Right atrium auricular region (tissue), 2 donors: Measurements from ENCODE around the gene BHLHA15. TPM values are rescaled to one million over a fixed set of nuclear protein-coding genes. Genes with fewer than 3 reads are reported as not detected.

Source experiments
- DNase-seq: peaks from one replicate; pipeline ENCODE4 v3.0.0-alpha.2; 2019; ENCODE audit warnings: low spot score
- H3K27ac ChIP-seq, 2 donors: fragments of 200-600 bp; sonication (generic); 1 replicate in 1 of 2; 2 replicates in 1 of 2; pipeline ENCODE4 v1.5.1; 2016 to 2019
- H3K27me3 ChIP-seq, 2 donors: fragments of 200-600 bp; sonication (generic); one replicate each; pipeline versions ENCODE4 v1.5.1 to v1.6.0; 2017 to 2019
- H3K36me3 ChIP-seq: fragments of 200-600 bp; sonication (generic); one replicate; pipeline ENCODE4 v1.5.1; 2016
- H3K4me1 ChIP-seq, 2 donors: fragments of 200-600 bp; sonication (generic); one replicate each; pipeline versions ENCODE4 v1.5.1 to v1.6.0; 2017 to 2019
- H3K4me3 ChIP-seq, 2 donors: fragments of 200-600 bp; sonication (generic); 1 replicate in 1 of 2; 2 replicates in 1 of 2; pipeline ENCODE4 v1.5.1; 2017 to 2019; ENCODE audit warnings: mild to moderate bottlenecking in 1 of 2, moderate library complexity in 1 of 2
- H3K9me3 ChIP-seq, 2 donors: fragments of 200-600 bp; sonication (generic); one replicate each; pipeline ENCODE4 v1.5.1; 2019
- total RNA-seq, 2 donors: library from RNA; depleted of rRNA; stranded (reverse); fragments of >200 nt; gene quantifications; one replicate each; pipeline ENCODE4 v1.1.0, GENCODE V29; 2016
- TF ChIP-seq, protein P1 (sequence below), 2 donors: fragments of 200-600 bp; sonication (generic); IDR thresholded peaks; one replicate each; pipeline ENCODE4 v1.5.1; 2019; ENCODE audit warnings: antibody characterized with exemption in 2 of 2

BHLHA15 gene
- under 1 TPM in 1 of 2 donors, not detected in 1; 0.83 TPM for total RNA-seq

DNA sequence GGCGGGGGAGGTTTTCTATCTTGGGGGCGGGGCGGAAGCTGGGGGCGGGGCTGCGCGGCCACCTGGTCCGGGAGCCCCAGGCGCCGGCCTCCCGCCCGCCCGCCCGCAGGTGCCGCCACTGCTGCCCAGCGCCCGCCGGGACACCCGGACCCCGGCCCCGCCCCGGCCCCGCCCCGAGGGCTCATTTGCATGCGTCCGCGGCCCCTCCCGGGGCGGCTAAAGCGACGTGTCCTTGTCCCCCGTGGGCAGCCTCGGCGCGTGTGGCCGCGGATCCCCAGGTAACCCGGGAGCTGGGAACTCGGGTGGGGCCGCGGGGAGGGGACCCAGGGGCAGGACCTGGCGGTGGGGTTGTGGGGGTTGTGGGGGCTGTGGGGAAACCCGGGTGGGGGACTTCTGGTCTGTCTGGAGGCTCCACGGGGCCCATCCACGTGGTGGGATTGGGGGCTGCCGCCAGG is at the start of gene BHLHA15:
Gene BHLHA15, plus strand, starts transcription at position 219 of the 455 bp plus-strand sequence. CDS start 871 bp downstream, outside the sequence.
- H3K9me3 ChIP-seq: no peaks in the 10 kb centered on the region
- H3K4me1 ChIP-seq: peaks cover 0 to 10% of the 10 kb centered on the region in 2 donors
- no peaks in the 10 kb centered on the region for H3K27me3 ChIP-seq
- TF ChIP-seq, protein P1, sequence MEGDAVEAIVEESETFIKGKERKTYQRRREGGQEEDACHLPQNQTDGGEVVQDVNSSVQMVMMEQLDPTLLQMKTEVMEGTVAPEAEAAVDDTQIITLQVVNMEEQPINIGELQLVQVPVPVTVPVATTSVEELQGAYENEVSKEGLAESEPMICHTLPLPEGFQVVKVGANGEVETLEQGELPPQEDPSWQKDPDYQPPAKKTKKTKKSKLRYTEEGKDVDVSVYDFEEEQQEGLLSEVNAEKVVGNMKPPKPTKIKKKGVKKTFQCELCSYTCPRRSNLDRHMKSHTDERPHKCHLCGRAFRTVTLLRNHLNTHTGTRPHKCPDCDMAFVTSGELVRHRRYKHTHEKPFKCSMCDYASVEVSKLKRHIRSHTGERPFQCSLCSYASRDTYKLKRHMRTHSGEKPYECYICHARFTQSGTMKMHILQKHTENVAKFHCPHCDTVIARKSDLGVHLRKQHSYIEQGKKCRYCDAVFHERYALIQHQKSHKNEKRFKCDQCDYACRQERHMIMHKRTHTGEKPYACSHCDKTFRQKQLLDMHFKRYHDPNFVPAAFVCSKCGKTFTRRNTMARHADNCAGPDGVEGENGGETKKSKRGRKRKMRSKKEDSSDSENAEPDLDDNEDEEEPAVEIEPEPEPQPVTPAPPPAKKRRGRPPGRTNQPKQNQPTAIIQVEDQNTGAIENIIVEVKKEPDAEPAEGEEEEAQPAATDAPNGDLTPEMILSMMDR (IDR thresholded peaks at IDR 0.05): no peak
- no peak for DNase-seq
- peaks cover 12% of the 10 kb centered on the region for H3K36me3 ChIP-seq
- peak within 1 kb of the TSS; percentile 19 to 44 for H3K4me3 ChIP-seq
- H3K27ac ChIP-seq: no peak within 1 kb of the TSS

DNA sequence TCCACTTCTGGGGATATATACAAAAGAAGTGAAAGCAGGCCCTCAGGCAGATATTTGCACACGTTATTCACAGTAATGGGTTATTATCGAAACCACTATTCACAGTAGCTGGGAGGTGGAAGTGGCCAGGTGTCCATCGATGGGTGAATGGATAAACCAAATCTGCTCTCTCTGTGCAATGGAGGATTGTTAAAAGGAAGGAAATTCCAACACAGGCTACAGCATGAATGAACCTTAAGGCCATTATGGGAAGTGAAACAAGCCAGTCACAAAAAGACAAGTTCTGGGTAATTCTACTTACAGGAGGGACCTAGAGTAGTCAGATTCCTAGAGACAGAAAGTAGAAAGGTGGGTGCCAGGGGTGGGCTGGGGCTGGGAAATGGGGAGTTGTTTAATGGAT is 48.5 kb upstream of the BHLHA15 start:
- no peaks in the 10 kb centered on the region for H3K36me3 ChIP-seq
- TF ChIP-seq, protein P1 (IDR thresholded peaks at IDR 0.05): no peak
- H3K27ac ChIP-seq: no peak overlapping the region
- no peak overlapping the region for H3K4me3 ChIP-seq
- peaks cover 0 to 15% of the 10 kb centered on the region in 2 donors for H3K4me1 ChIP-seq
- H3K27me3 ChIP-seq: no peaks in the 10 kb centered on the region
- H3K9me3 ChIP-seq: no peaks in the 10 kb centered on the region
- no peak for DNase-seq

DNA sequence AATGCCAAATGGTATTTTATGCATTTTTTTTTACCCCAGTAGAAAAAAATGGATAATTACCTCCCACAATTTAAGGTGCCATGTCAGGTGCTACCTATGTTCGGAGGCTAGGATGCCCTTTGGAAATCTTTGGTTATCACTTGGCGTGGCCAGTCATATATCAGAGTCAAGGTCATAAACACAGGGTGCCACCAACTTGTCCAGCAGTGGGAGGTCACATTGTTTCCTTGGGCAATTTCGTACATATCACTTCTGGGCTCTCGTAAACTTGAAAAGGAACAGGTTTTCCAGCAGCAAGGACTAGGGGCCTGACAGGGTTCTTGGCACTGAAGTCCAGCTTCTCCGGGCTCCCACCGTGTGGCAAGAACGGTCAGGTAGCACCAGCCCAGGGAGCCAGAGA is 48.0 kb upstream of the BHLHA15 start:
- H3K27ac ChIP-seq: peak overlapping the region; percentile 9 to 19

DNA sequence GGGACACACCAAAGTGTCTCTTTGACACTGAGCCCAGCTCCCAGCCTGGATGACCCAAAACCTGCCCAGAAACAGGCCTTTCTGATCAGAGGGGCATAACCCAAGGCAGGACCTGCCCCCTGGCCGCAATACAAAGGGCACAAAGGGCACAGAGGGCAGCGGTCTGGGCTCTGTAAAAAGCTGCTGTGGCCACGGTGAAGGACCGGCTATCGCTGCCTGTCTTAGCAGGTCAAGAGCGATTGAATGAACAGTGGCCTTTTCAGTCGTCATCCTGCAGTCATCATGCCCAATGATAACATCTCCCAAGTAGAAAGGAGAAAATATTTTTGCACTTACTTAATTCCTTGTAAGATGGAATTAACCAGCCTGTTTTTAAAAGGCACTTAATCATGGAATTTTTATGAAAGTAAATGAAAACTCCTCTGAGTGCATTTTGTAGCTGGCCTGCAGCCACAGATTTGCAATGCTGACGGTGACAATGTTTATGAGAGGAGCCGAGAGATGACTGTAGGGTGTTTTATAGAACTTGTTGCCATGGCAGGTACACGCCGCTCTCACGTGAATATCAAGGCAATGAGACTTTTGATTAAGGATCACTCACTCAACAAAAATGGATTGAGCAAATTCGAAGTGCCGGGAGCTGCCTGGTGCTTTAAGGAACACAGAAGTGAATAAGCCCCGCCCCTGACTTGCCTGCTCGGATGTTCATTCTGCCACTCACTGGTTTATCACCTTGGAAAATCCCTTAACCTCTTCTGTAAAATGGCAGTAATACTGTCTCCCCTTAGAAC is 47.3 kb upstream of the BHLHA15 start:
- TF ChIP-seq, protein P1 (IDR thresholded peaks at IDR 0.05): no peak
- no peaks in the 10 kb centered on the region for H3K9me3 ChIP-seq
- H3K36me3 ChIP-seq: no peaks in the 10 kb centered on the region
- peak overlapping the region; percentile 9 to 19 for H3K27ac ChIP-seq
- no peaks in the 10 kb centered on the region for H3K27me3 ChIP-seq
- DNase-seq: no peak
- H3K4me3 ChIP-seq: no peak overlapping the region
- peaks cover 0 to 20% of the 10 kb centered on the region in 2 donors for H3K4me1 ChIP-seq

More for the DNA sequence above, 48.0 kb upstream of the BHLHA15 start:
- Histone ChIP-seq H3K9me3 (no peaks in the 10 kb centered on the region), H3K36me3 (no peaks in the 10 kb centered on the region), H3K27me3 (no peaks in the 10 kb centered on the region), H3K4me3 (no peak overlapping the region), H3K4me1 (peaks cover 0 to 15% of the 10 kb centered on the region in 2 donors)
- TF ChIP-seq, protein P1 (IDR thresholded peaks at IDR 0.05): no peak
- DNase-seq: no peak

DNA sequence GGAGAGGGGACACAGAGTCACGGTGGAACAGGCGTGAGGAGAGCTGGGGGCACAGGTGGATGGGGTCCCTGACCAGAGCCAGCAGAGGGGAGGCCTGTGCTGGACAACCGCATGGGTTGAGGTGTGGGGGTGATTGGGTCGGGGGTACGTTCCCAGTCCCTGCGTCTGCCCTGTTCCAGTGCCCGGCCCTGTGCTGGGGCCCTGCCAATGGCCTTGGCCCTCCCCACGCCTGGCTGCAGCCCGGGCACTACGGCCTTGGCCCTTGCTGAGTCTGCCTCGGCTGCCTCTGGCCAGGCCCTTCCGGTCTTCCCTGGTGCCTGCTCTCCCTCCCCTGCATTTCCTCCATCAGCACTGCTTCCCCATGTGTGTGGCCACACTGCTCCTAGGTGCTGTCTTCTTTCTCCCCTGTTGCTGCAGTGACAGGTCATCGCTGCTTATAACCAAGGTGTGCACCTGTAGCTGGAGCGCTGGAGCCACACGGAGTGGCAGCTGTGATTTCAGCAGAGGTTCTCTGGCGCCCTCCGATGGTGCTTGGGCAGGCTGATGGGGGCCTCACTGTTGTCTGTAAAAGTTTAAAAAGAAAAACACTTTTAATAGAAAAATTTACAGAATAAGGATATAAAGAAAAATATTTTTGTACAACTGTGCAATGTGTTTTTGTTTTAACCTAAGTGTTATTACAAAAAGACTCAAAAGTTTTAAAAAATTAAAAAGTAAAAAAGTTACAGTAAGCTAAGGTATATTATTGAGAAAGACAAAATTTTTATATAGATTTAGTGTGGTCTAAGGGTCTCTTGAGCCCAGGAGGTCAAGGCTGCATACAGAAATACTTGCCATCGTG is 45.2 kb upstream of the BHLHA15 start:
- peaks cover 0 to 20% of the 10 kb centered on the region in 2 donors for H3K4me1 ChIP-seq
- H3K4me3 ChIP-seq: no peak overlapping the region
- DNase-seq: no peak
- no peaks in the 10 kb centered on the region for H3K9me3 ChIP-seq
- no peaks in the 10 kb centered on the region for H3K36me3 ChIP-seq
- no peak overlapping the region for H3K27ac ChIP-seq
- no peaks in the 10 kb centered on the region for H3K27me3 ChIP-seq
- TF ChIP-seq, protein P1 (IDR thresholded peaks at IDR 0.05): peak; percentile 30 to 82
